Mesothelial cell of epicardium (in vitro differentiated cells): ENCODE measurements around the gene TRIM23. TPM values are rescaled to one million over a fixed set of nuclear protein-coding genes. Genes with fewer than 3 reads are reported as not detected.

Experiments used
- DNase-seq, 2 experiments: peaks; one replicate each; pipeline ENCODE4 v3.0.0; 2021; ENCODE audit warnings: low spot score in 2 of 2; ENCODE audit not compliant: unreplicated experiment in 2 of 2
- H3K27ac Mint-ChIP-seq: 2 replicates; pipeline ENCODE4 v1.8.0; 2021; ENCODE audit warnings: mixed read lengths
- H3K27me3 Mint-ChIP-seq: 2 replicates; pipeline ENCODE4 v1.8.0; 2021; ENCODE audit warnings: low read depth, mixed read lengths
- H3K36me3 Mint-ChIP-seq: 2 replicates; pipeline ENCODE4 v1.8.0; 2021; ENCODE audit warnings: mixed read lengths
- H3K4me1 Mint-ChIP-seq: 2 replicates; pipeline ENCODE4 v1.8.0; 2021; ENCODE audit warnings: mixed read lengths
- H3K4me3 Mint-ChIP-seq: 2 replicates; pipeline ENCODE4 v1.8.0; 2021; ENCODE audit warnings: mild to moderate bottlenecking, moderate library complexity, mixed read lengths
- H3K9me3 Mint-ChIP-seq: 2 replicates; pipeline ENCODE4 v1.8.0; 2021; ENCODE audit warnings: mixed read lengths
- total RNA-seq: library from RNA; stranded (reverse); gene quantifications from 3 replicates; pipeline ENCODE4 v1.2.1, GENCODE V29; 2021
- TF ChIP-seq, protein P1 (sequence below): fragments of 200-600 bp; sonication (generic); IDR thresholded peaks from one replicate; pipeline ENCODE4 v1.5.0; 2021; ENCODE audit warnings: antibody characterized with exemption; ENCODE audit not compliant: unreplicated experiment

TRIM23 gene
- total RNA-seq, result 18.1 to 20.4 TPM (median 18.9 TPM) in 3 replicates

GRCh38 chr5:65624025-65624570 is at the start of gene TRIM23:
Gene TRIM23 (minus strand): TSS chr5:65624333. CDS start chr5:65624274, 59 bp downstream.
- peak; percentile 81 to 88 for DNase-seq
- Mint-ChIP-seq H3K27me3 (no peaks in the 10 kb centered on the region), H3K4me3 (peak within 1 kb of the TSS; percentile 94), H3K9me3 (no peaks in the 10 kb centered on the region), H3K36me3 (no peaks in the 10 kb centered on the region), H3K4me1 (peaks cover 31% of the 10 kb centered on the region), H3K27ac (peak within 1 kb of the TSS; percentile 99)
- TF ChIP-seq, protein P1, sequence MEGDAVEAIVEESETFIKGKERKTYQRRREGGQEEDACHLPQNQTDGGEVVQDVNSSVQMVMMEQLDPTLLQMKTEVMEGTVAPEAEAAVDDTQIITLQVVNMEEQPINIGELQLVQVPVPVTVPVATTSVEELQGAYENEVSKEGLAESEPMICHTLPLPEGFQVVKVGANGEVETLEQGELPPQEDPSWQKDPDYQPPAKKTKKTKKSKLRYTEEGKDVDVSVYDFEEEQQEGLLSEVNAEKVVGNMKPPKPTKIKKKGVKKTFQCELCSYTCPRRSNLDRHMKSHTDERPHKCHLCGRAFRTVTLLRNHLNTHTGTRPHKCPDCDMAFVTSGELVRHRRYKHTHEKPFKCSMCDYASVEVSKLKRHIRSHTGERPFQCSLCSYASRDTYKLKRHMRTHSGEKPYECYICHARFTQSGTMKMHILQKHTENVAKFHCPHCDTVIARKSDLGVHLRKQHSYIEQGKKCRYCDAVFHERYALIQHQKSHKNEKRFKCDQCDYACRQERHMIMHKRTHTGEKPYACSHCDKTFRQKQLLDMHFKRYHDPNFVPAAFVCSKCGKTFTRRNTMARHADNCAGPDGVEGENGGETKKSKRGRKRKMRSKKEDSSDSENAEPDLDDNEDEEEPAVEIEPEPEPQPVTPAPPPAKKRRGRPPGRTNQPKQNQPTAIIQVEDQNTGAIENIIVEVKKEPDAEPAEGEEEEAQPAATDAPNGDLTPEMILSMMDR, result no peak

GRCh38 chr5:65672796-65673195 is 48.7 kb upstream of the TRIM23 start:
- no peaks in the 10 kb centered on the region for H3K4me1 Mint-ChIP-seq
- H3K9me3 Mint-ChIP-seq, result no peaks in the 10 kb centered on the region
- no peak overlapping the region for H3K27ac Mint-ChIP-seq
- TF ChIP-seq, protein P1, result no peak
- no peaks in the 10 kb centered on the region for H3K27me3 Mint-ChIP-seq
- H3K4me3 Mint-ChIP-seq, result no peak overlapping the region
- peaks cover 6% of the 10 kb centered on the region for H3K36me3 Mint-ChIP-seq
- no peak for DNase-seq

DNA sequence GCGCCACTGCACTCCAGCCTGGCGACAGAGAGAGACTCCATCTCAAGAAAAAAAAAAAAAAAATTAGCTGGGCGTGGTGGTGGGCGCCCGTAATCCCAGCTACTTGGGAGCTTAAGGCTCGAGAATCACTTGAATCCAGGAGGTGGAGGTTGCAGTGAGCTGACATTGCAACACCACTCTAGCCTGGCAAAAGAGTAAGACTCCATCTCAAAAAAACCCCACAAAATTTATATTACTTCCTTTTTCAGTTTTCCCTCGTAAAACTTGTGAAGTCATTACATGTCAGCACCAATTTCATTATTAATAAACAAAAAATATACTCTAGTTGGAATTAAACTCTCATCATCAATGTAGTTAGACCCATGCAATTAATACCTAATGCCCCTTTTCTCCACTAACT is 44.6 kb upstream of the TRIM23 start:
- Mint-ChIP-seq H3K27me3 (no peaks in the 10 kb centered on the region), H3K4me3 (no peak overlapping the region), H3K36me3 (peaks cover 3% of the 10 kb centered on the region), H3K4me1 (no peaks in the 10 kb centered on the region), H3K27ac (no peak overlapping the region), H3K9me3 (no peaks in the 10 kb centered on the region)
- no peak for DNase-seq
- TF ChIP-seq, protein P1, result no peak

- no peak overlapping the region for H3K4me3 Mint-ChIP-seq
- DNase-seq, result no peak
- peak overlapping the region; percentile 26 for H3K27ac Mint-ChIP-seq
- H3K4me1 Mint-ChIP-seq, result no peaks in the 10 kb centered on the region
- no peaks in the 10 kb centered on the region for H3K9me3 Mint-ChIP-seq
- H3K27me3 Mint-ChIP-seq, result no peaks in the 10 kb centered on the region
- peaks cover 15% of the 10 kb centered on the region for H3K36me3 Mint-ChIP-seq
- TF ChIP-seq, protein P1, result peak; percentile 72
Observed at GRCh38 chr5:65663804-65664521, 39.8 kb upstream of the TRIM23 start.

GRCh38 chr5:65654713-65655112 is 30.6 kb upstream of the TRIM23 start:
- no peak for DNase-seq
- Mint-ChIP-seq H3K9me3 (no peaks in the 10 kb centered on the region), H3K4me3 (no peak overlapping the region), H3K36me3 (peaks cover 12% of the 10 kb centered on the region), H3K4me1 (no peaks in the 10 kb centered on the region), H3K27ac (no peak overlapping the region), H3K27me3 (no peaks in the 10 kb centered on the region)
- TF ChIP-seq, protein P1, result no peak
